IPS DF 6.9 (cell line): Measurements from ENCODE around the gene IL2RA.

Experiments used
- DNase-seq: peaks from one replicate; pipeline ENCODE4 v3.0.0-alpha.2; 2013; ENCODE audit warnings: low read depth, low spot score
- H3K27ac ChIP-seq: one replicate; pipeline ENCODE4 v1.5.1; 2013; ENCODE audit warnings: low read length, control low read depth
- H3K27me3 ChIP-seq: 2 replicates; pipeline ENCODE4 v1.6.1; 2013; ENCODE audit warnings: mild to moderate bottlenecking, low read length; ENCODE audit not compliant: control insufficient read depth, insufficient read depth
- H3K36me3 ChIP-seq: 2 replicates; pipeline ENCODE4 v1.6.1; 2013; ENCODE audit warnings: low read length; ENCODE audit not compliant: control insufficient read depth, insufficient read depth
- H3K4me1 ChIP-seq: 2 replicates; pipeline ENCODE4 v1.6.1; 2013; ENCODE audit warnings: low read length; ENCODE audit not compliant: control insufficient read depth, insufficient read depth
- H3K4me3 ChIP-seq: 2 replicates; pipeline ENCODE4 v1.5.1; 2013; ENCODE audit warnings: mild to moderate bottlenecking, low read length
- H3K9me3 ChIP-seq: 2 replicates; pipeline ENCODE4 v1.6.1; 2013; ENCODE audit warnings: low read length, inconsistent platforms; ENCODE audit not compliant: control insufficient read depth, insufficient read depth
- WGBS: extraction: QIAGEN DNeasy Blood & Tissue Kit; methylation state at CpG from one replicate; pipeline ENCODE4 v1.1.7; 2013; ENCODE audit warnings: mixed read lengths, missing lambda C conversion rate; ENCODE audit not compliant: insufficient read length, insufficient coverage; 5-methylcytosine and 5-hydroxymethylcytosine counted together

Gene IL2RA

GRCh38 chr10:6038071-6038631 is 24.0 kb downstream of the IL2RA start:
- H3K27me3 ChIP-seq, result no peaks in the 10 kb centered on the region
- H3K9me3 ChIP-seq, result no peaks in the 10 kb centered on the region
- no peak overlapping the region for H3K4me3 ChIP-seq
- no peak overlapping the region for H3K27ac ChIP-seq
- no peaks in the 10 kb centered on the region for H3K36me3 ChIP-seq
- DNase-seq, result no peak
- no peaks in the 10 kb centered on the region for H3K4me1 ChIP-seq
- no CpG with 5 or more reads among the region's 2 CpGs for WGBS

- Histone ChIP-seq H3K27ac (no peak overlapping the region), H3K36me3 (no peaks in the 10 kb centered on the region), H3K27me3 (no peaks in the 10 kb centered on the region), H3K4me3 (no peak overlapping the region), H3K4me1 (no peaks in the 10 kb centered on the region), H3K9me3 (no peaks in the 10 kb centered on the region)
- no peak for DNase-seq
- no CpG with 5 or more reads among the region's 8 CpGs for WGBS
These were observed 24.7 kb downstream of the IL2RA start for GRCh38 chr10:6037422-6037821.

- Histone ChIP-seq H3K27ac (no peak overlapping the region), H3K4me1 (no peaks in the 10 kb centered on the region), H3K36me3 (no peaks in the 10 kb centered on the region), H3K4me3 (no peak overlapping the region), H3K9me3 (no peaks in the 10 kb centered on the region), H3K27me3 (no peaks in the 10 kb centered on the region)
- 100% methylated on average over 3 of the region's 11 CpGs for WGBS
- no peak for DNase-seq
These were observed 25.3 kb downstream of the IL2RA start for GRCh38 chr10:6036861-6037321.

GRCh38 chr10:6035931-6036575 is 26.1 kb downstream of the IL2RA start:
- Histone ChIP-seq H3K4me3 (no peak overlapping the region), H3K27ac (no peak overlapping the region), H3K36me3 (no peaks in the 10 kb centered on the region), H3K9me3 (no peaks in the 10 kb centered on the region), H3K27me3 (no peaks in the 10 kb centered on the region), H3K4me1 (no peaks in the 10 kb centered on the region)
- no peak for DNase-seq
- no CpG with 5 or more reads among the region's 13 CpGs for WGBS

GRCh38 chr10:6035101-6035834 is 26.9 kb downstream of the IL2RA start:
- H3K27ac ChIP-seq, result no peak overlapping the region
- H3K4me3 ChIP-seq, result no peak overlapping the region
- DNase-seq, result no peak
- no peaks in the 10 kb centered on the region for H3K36me3 ChIP-seq
- no peaks in the 10 kb centered on the region for H3K27me3 ChIP-seq
- H3K9me3 ChIP-seq, result no peaks in the 10 kb centered on the region
- no CpG with 5 or more reads among the region's 13 CpGs for WGBS
- H3K4me1 ChIP-seq, result no peaks in the 10 kb centered on the region

- Histone ChIP-seq H3K4me3 (no peak overlapping the region), H3K27ac (no peak overlapping the region)
These were observed 27.8 kb downstream of the IL2RA start for GRCh38 chr10:6034371-6034770.

GRCh38 chr10:6033954-6034353 is 28.2 kb downstream of the IL2RA start:
- Histone ChIP-seq H3K9me3 (no peaks in the 10 kb centered on the region), H3K27me3 (no peaks in the 10 kb centered on the region), H3K4me1 (no peaks in the 10 kb centered on the region), H3K27ac (no peak overlapping the region), H3K4me3 (no peak overlapping the region), H3K36me3 (no peaks in the 10 kb centered on the region)
- WGBS, result no CpG with 5 or more reads among the region's 3 CpGs
- DNase-seq, result no peak

More at GRCh38 chr10:6034371-6034770, 27.8 kb downstream of the IL2RA start:
- WGBS, result no CpG with 5 or more reads among the region's 1 CpG
- H3K36me3 ChIP-seq, result no peaks in the 10 kb centered on the region
- no peak for DNase-seq
- no peaks in the 10 kb centered on the region for H3K27me3 ChIP-seq
- no peaks in the 10 kb centered on the region for H3K4me1 ChIP-seq
- no peaks in the 10 kb centered on the region for H3K9me3 ChIP-seq

GRCh38 chr10:6030940-6031339 is 31.2 kb downstream of the IL2RA start:
- H3K27me3 ChIP-seq, result no peaks in the 10 kb centered on the region
- H3K27ac ChIP-seq, result no peak overlapping the region
- H3K4me3 ChIP-seq, result no peak overlapping the region
- H3K9me3 ChIP-seq, result no peaks in the 10 kb centered on the region
- DNase-seq, result no peak
- H3K36me3 ChIP-seq, result no peaks in the 10 kb centered on the region
- no peaks in the 10 kb centered on the region for H3K4me1 ChIP-seq

GRCh38 chr10:6030217-6030616 is 31.9 kb downstream of the IL2RA start:
- H3K4me3 ChIP-seq, result no peak overlapping the region
- no peaks in the 10 kb centered on the region for H3K27me3 ChIP-seq
- no peak overlapping the region for H3K27ac ChIP-seq
- WGBS, result no CpG with 5 or more reads among the region's 7 CpGs
- no peaks in the 10 kb centered on the region for H3K9me3 ChIP-seq
- H3K4me1 ChIP-seq, result no peaks in the 10 kb centered on the region
- no peaks in the 10 kb centered on the region for H3K36me3 ChIP-seq
- no peak for DNase-seq

- H3K4me1 ChIP-seq, result no peaks in the 10 kb centered on the region
- H3K27ac ChIP-seq, result no peak overlapping the region
- no CpG with 5 or more reads among the region's 6 CpGs for WGBS
- no peaks in the 10 kb centered on the region for H3K27me3 ChIP-seq
- H3K4me3 ChIP-seq, result no peak overlapping the region
- no peaks in the 10 kb centered on the region for H3K36me3 ChIP-seq
- H3K9me3 ChIP-seq, result no peaks in the 10 kb centered on the region
- no peak for DNase-seq
These were observed 34.2 kb downstream of the IL2RA start for GRCh38 chr10:6027929-6028328.
